ENCODE measurements around the gene TAS2R9.
"Not testable (repeated sequence)": the region's sequence is repeated elsewhere in the genome, so short reads cannot be mapped to it uniquely, and the experiment has no call there.

TAS2R9 gene

GRCh38 chr12:10802587-10802986, 7.4 kb downstream of the TAS2R9 start, which contains the start of gene TAS2R7:
Gene TAS2R7, minus strand, starts transcription at chr12:10802627. Its CDS starts 57 bp downstream, at chr12:10802570.
- Histone ChIP-seq H3K4me1 (ENCODE audit: insufficient read depth, low read length) (no peaks in the 10 kb centered on the region), H3K79me2 (ENCODE audit: insufficient read depth, low read length) (no peaks in the 10 kb centered on the region), H4K20me1 (ENCODE audit: insufficient read depth, low read length) (no peaks in the 10 kb centered on the region), H3K9me3 (ENCODE audit: insufficient read depth, low read length, severe bottlenecking) (no peaks in the 10 kb centered on the region), H2AFZ (ENCODE audit: low read depth, low read length) (no peak within 1 kb of the TSS), H3K27ac (ENCODE audit: low read length) (no peak within 1 kb of the TSS), H3K27me3 (ENCODE audit: insufficient read depth, low read length, poor library complexity) (no peaks in the 10 kb centered on the region), H3K9ac (ENCODE audit: low read depth, low read length) (no peak within 1 kb of the TSS), H3K36me3 (ENCODE audit: insufficient read depth, low read length) (no peaks in the 10 kb centered on the region), H3K4me3 (ENCODE audit: low read depth in 1 of 2, low read length in 2 of 2) (no peak within 1 kb of the TSS), H3K4me2 (ENCODE audit: insufficient read depth, low read length) (no peak within 1 kb of the TSS)
- TF ChIP-seq EZH2 (IDR thresholded peaks at IDR 0.05; ENCODE audit: borderline replicate concordance, low read depth, low read length, severe bottlenecking) (no peak), CTCF (IDR thresholded peaks at IDR 0.05; ENCODE audit: borderline replicate concordance, extremely low read depth, low read length, poor library complexity, severe bottlenecking) (no peak)
- ATAC-seq (ENCODE audit: insufficient read depth, low read depth) (no peak), DNase-seq (no peak)

- no peaks in the 10 kb centered on the region for H3K79me2 ChIP-seq (ENCODE audit: insufficient read depth, low read length)
- no peak overlapping the region for H3K4me2 ChIP-seq (ENCODE audit: insufficient read depth, low read length)
- H3K27me3 ChIP-seq (ENCODE audit: insufficient read depth, low read length, poor library complexity) = no peaks in the 10 kb centered on the region
- H4K20me1 ChIP-seq (ENCODE audit: insufficient read depth, low read length) = no peaks in the 10 kb centered on the region
- no peaks in the 10 kb centered on the region for H3K9me3 ChIP-seq (ENCODE audit: insufficient read depth, low read length, severe bottlenecking)
- no peaks in the 10 kb centered on the region for H3K36me3 ChIP-seq (ENCODE audit: insufficient read depth, low read length)
- H3K9ac ChIP-seq (ENCODE audit: low read depth, low read length) = no peak overlapping the region
- TF ChIP-seq CTCF (IDR thresholded peaks at IDR 0.05; ENCODE audit: borderline replicate concordance, extremely low read depth, low read length, poor library complexity, severe bottlenecking) = no peak
- no peak for TF ChIP-seq EZH2 (IDR thresholded peaks at IDR 0.05; ENCODE audit: borderline replicate concordance, low read depth, low read length, severe bottlenecking)
- H3K4me1 ChIP-seq (ENCODE audit: insufficient read depth, low read length) = no peaks in the 10 kb centered on the region
- ATAC-seq (ENCODE audit: insufficient read depth, low read depth) = no peak
- no peak overlapping the region for H3K27ac ChIP-seq (ENCODE audit: low read length)
- no peak overlapping the region for H3K4me3 ChIP-seq (ENCODE audit: low read depth in 1 of 2, low read length in 2 of 2)
- no peak for DNase-seq
- H2AFZ ChIP-seq (ENCODE audit: low read depth, low read length) = no peak overlapping the region
Measured at GRCh38 chr12:10801741-10802140, 8.2 kb downstream of the TAS2R9 start.

GRCh38 chr12:10794222-10794621, 15.7 kb downstream of the TAS2R9 start:
- Histone ChIP-seq H3K4me1 (ENCODE audit: insufficient read depth, low read length) (no peaks in the 10 kb centered on the region), H3K27me3 (ENCODE audit: insufficient read depth, low read length, poor library complexity) (no peaks in the 10 kb centered on the region), H3K4me2 (ENCODE audit: insufficient read depth, low read length) (no peak overlapping the region), H4K20me1 (ENCODE audit: insufficient read depth, low read length) (no peaks in the 10 kb centered on the region), H3K79me2 (ENCODE audit: insufficient read depth, low read length) (no peaks in the 10 kb centered on the region), H2AFZ (ENCODE audit: low read depth, low read length) (no peak overlapping the region), H3K36me3 (ENCODE audit: insufficient read depth, low read length) (no peaks in the 10 kb centered on the region), H3K9ac (ENCODE audit: low read depth, low read length) (no peak overlapping the region), H3K27ac (ENCODE audit: low read length) (no peak overlapping the region), H3K9me3 (ENCODE audit: insufficient read depth, low read length, severe bottlenecking) (no peaks in the 10 kb centered on the region), H3K4me3 (ENCODE audit: low read depth in 1 of 2, low read length in 2 of 2) (no peak overlapping the region)
- ATAC-seq (ENCODE audit: insufficient read depth, low read depth) (no peak), DNase-seq (no peak)
- TF ChIP-seq CTCF (IDR thresholded peaks at IDR 0.05; ENCODE audit: borderline replicate concordance, extremely low read depth, low read length, poor library complexity, severe bottlenecking) (no peak), EZH2 (IDR thresholded peaks at IDR 0.05; ENCODE audit: borderline replicate concordance, low read depth, low read length, severe bottlenecking) (no peak)

- ATAC-seq (ENCODE audit: insufficient read depth, low read depth); H3K4me3 ChIP-seq (ENCODE audit: low read depth in 1 of 2, low read length in 2 of 2); H2AFZ ChIP-seq (ENCODE audit: low read depth, low read length): not testable (repeated sequence)
Measured at GRCh38 chr12:10791769-10792168, 18.2 kb downstream of the TAS2R9 start.

More at GRCh38 chr12:10791769-10792168, 18.2 kb downstream of the TAS2R9 start:
- not testable (repeated sequence) for H4K20me1 ChIP-seq (ENCODE audit: insufficient read depth, low read length); H3K36me3 ChIP-seq (ENCODE audit: insufficient read depth, low read length); H3K4me1 ChIP-seq (ENCODE audit: insufficient read depth, low read length); H3K9me3 ChIP-seq (ENCODE audit: insufficient read depth, low read length, severe bottlenecking); H3K27me3 ChIP-seq (ENCODE audit: insufficient read depth, low read length, poor library complexity); H3K4me2 ChIP-seq (ENCODE audit: insufficient read depth, low read length); H3K27ac ChIP-seq (ENCODE audit: low read length); DNase-seq; H3K79me2 ChIP-seq (ENCODE audit: insufficient read depth, low read length); H3K9ac ChIP-seq (ENCODE audit: low read depth, low read length)
